ENCODE results near the gene ADCY7.

DNA sequence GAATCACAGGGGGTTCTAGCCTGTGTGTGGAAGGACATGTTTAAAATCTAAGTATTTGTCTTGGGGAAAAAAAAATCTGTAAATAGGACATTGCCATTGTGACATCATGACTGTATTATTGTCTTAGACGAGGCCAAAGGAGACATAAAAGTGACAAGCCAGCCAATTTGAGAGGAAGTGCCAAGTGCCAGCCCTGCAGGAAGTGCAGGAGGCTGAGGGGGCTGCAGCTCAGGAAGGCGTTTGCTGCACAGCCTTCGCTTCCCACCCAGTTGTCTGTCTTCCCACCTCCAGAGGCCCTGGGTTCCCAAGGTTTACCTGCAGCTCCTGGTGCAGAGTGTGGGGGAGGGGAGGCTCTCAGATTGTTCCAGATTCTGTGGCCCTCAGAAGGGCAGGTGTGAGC lies 1.3 kb downstream of the ADCY7 start:
- TF ChIP-seq BHLHE40 (IDR thresholded peaks at IDR 0.05; ENCODE audit: low read depth, low read length) = no peak
- TF ChIP-seq, protein P1, sequence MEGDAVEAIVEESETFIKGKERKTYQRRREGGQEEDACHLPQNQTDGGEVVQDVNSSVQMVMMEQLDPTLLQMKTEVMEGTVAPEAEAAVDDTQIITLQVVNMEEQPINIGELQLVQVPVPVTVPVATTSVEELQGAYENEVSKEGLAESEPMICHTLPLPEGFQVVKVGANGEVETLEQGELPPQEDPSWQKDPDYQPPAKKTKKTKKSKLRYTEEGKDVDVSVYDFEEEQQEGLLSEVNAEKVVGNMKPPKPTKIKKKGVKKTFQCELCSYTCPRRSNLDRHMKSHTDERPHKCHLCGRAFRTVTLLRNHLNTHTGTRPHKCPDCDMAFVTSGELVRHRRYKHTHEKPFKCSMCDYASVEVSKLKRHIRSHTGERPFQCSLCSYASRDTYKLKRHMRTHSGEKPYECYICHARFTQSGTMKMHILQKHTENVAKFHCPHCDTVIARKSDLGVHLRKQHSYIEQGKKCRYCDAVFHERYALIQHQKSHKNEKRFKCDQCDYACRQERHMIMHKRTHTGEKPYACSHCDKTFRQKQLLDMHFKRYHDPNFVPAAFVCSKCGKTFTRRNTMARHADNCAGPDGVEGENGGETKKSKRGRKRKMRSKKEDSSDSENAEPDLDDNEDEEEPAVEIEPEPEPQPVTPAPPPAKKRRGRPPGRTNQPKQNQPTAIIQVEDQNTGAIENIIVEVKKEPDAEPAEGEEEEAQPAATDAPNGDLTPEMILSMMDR (conservative IDR thresholded peaks at IDR 0.05; ENCODE audit: low read depth, low read length) = no peak

All from IMR-90 (cell line).